DND-41 (cell line): Measurements from ENCODE around the gene CCNI2.

Source experiments
- ATAC-seq: fragments of 200-7000 bp; cut with Tn5 transposase; 3 replicates; pipeline ENCODE4 v1.9.1; 2021; ENCODE audit warnings: low read depth; ENCODE audit not compliant: insufficient read depth
- DNase-seq: peaks from one replicate; pipeline ENCODE4 v3.0.0-alpha.2; 2020
- H2AFZ ChIP-seq: 2 replicates; pipeline ENCODE4 v1.6.0; 2012; ENCODE audit warnings: low read depth, low read length
- H3K27ac ChIP-seq: 2 replicates; pipeline ENCODE4 v1.5.1; 2012; ENCODE audit warnings: low read length, inconsistent platforms
- H3K27me3 ChIP-seq: fragments of 200-600 bp; sonication (generic); 2 replicates; pipeline ENCODE4 v1.6.0; 2012; ENCODE audit warnings: low read length, mild to moderate bottlenecking, inconsistent platforms; ENCODE audit not compliant: insufficient read depth, poor library complexity
- H3K36me3 ChIP-seq: 2 replicates; pipeline ENCODE4 v1.5.1; 2012; ENCODE audit warnings: low read length, inconsistent platforms; ENCODE audit not compliant: insufficient read depth
- H3K4me1 ChIP-seq: 2 replicates; pipeline ENCODE4 v1.5.1; 2012; ENCODE audit warnings: mild to moderate bottlenecking, low read length; ENCODE audit not compliant: insufficient read depth
- H3K4me2 ChIP-seq: 2 replicates; pipeline ENCODE4 v1.6.0; 2012; ENCODE audit warnings: mild to moderate bottlenecking, moderate library complexity, low read length, inconsistent platforms; ENCODE audit not compliant: insufficient read depth
- H3K4me3 ChIP-seq, 2 experiments: fragments of 200-600 bp in 1 of 2; shearing (Covaris generic) in 1 of 2; 2 replicates each; pipeline ENCODE4 v1.5.1; 2012 to 2016; ENCODE audit warnings: inconsistent platforms in 2 of 2, low read length in 2 of 2, mild to moderate bottlenecking in 2 of 2, low read depth in 1 of 2, moderate library complexity in 1 of 2
- H3K79me2 ChIP-seq: 2 replicates; pipeline ENCODE4 v1.6.0; 2012; ENCODE audit warnings: low read length, inconsistent platforms; ENCODE audit not compliant: insufficient read depth
- H3K9ac ChIP-seq: 2 replicates; pipeline ENCODE4 v1.6.0; 2012; ENCODE audit warnings: low read depth, mild to moderate bottlenecking, inconsistent platforms, low read length, moderate library complexity
- H3K9me3 ChIP-seq: 2 replicates; pipeline ENCODE4 v1.5.1; 2012; ENCODE audit warnings: low read length, moderate library complexity, mild to moderate bottlenecking, inconsistent platforms; ENCODE audit not compliant: insufficient read depth, severe bottlenecking
- H4K20me1 ChIP-seq: 2 replicates; pipeline ENCODE4 v1.6.0; 2012; ENCODE audit warnings: low read length; ENCODE audit not compliant: insufficient read depth
- CTCF ChIP-seq: IDR thresholded peaks from 2 replicates; pipeline ENCODE4 v1.5.1; 2012; ENCODE audit warnings: borderline replicate concordance, low read length, moderate library complexity, mild to moderate bottlenecking; ENCODE audit not compliant: poor library complexity, severe bottlenecking; ENCODE audit errors: extremely low read depth
- EZH2 ChIP-seq: IDR thresholded peaks from 3 replicates; pipeline ENCODE4 v1.6.1; 2012; ENCODE audit warnings: borderline replicate concordance, low read depth, mild to moderate bottlenecking, moderate library complexity, low read length, inconsistent platforms; ENCODE audit not compliant: severe bottlenecking

The CCNI2 gene

GRCh38 chr5:132766020-132766805 is 19.0 kb downstream of the CCNI2 start:
- Histone ChIP-seq H3K9me3 (no peaks in the 10 kb centered on the region), H3K4me1 (no peaks in the 10 kb centered on the region; the same call in 1 of the 2 replicates), H3K9ac (no peak overlapping the region), H2AFZ (no peak overlapping the region), H4K20me1 (peaks cover 39% of the 10 kb centered on the region), H3K27ac (peak overlapping the region; percentile 14; the same call in 1 of the 2 replicates), H3K36me3 (peaks cover 40% of the 10 kb centered on the region), H3K27me3 (no peaks in the 10 kb centered on the region), H3K79me2 (peaks cover 26% of the 10 kb centered on the region), H3K4me2 (no peak overlapping the region), H3K4me3 (no peak overlapping the region)
- TF ChIP-seq CTCF (no peak), EZH2 (no peak)
- DNase-seq (no peak), ATAC-seq (no peak)

GRCh38 chr5:132766806-132767055 is 19.5 kb downstream of the CCNI2 start:
- H3K4me1 ChIP-seq: no peaks in the 10 kb centered on the region; the same call in 1 of the 2 replicates
- peaks cover 35% of the 10 kb centered on the region for H3K36me3 ChIP-seq
- H3K27me3 ChIP-seq: no peaks in the 10 kb centered on the region
- H3K9me3 ChIP-seq: no peaks in the 10 kb centered on the region
- no peak overlapping the region for H2AFZ ChIP-seq
- DNase-seq (no peak), ATAC-seq (no peak)
- TF ChIP-seq CTCF (no peak), EZH2 (no peak)
- no peak overlapping the region for H3K4me3 ChIP-seq
- H4K20me1 ChIP-seq: peaks cover 39% of the 10 kb centered on the region
- no peak overlapping the region for H3K9ac ChIP-seq
- H3K79me2 ChIP-seq: peaks cover 28% of the 10 kb centered on the region
- no peak overlapping the region for H3K27ac ChIP-seq
- no peak overlapping the region for H3K4me2 ChIP-seq

- Histone ChIP-seq H3K9ac (no peak overlapping the region), H3K79me2 (peaks cover 30% of the 10 kb centered on the region), H3K36me3 (peaks cover 30% of the 10 kb centered on the region), H3K4me3 (no peak overlapping the region), H3K9me3 (no peaks in the 10 kb centered on the region), H3K4me1 (no peaks in the 10 kb centered on the region; the same call in 1 of the 2 replicates), H3K27ac (no peak overlapping the region), H2AFZ (no peak overlapping the region), H3K27me3 (no peaks in the 10 kb centered on the region), H3K4me2 (no peak overlapping the region), H4K20me1 (peaks cover 40% of the 10 kb centered on the region)
- DNase-seq (no peak), ATAC-seq (no peak)
- TF ChIP-seq EZH2 (no peak), CTCF (no peak)
Measured at GRCh38 chr5:132767150-132767549, 19.9 kb downstream of the CCNI2 start.
